H1 (cell line): ENCODE data around the gene DDR2. TPM values are rescaled to one million over a fixed set of nuclear protein-coding genes. Genes with fewer than 3 reads are reported as not detected.

Experiments
- BCL11A ChIP-seq, 2 experiments: IDR thresholded peaks; one replicate each; pipeline ENCODE4 v1.6.1; 2011; ENCODE audit warnings: low read depth in 2 of 2, low read length in 2 of 2, mild to moderate bottlenecking in 2 of 2
- CBX8 ChIP-seq: fragments of 300-800, 300-1000 bp; sonication (generic); IDR thresholded peaks from 2 replicates; pipeline ENCODE4 v1.7.1; 2016; ENCODE audit warnings: low read depth, low read length, borderline replicate concordance
- CEBPB ChIP-seq: IDR thresholded peaks from 2 replicates; pipeline ENCODE4 v1.6.1; 2012; ENCODE audit warnings: low read depth, low read length
- EZH2 ChIP-seq: fragments of 200-600 bp; sonication (generic); IDR thresholded peaks from 2 replicates; pipeline ENCODE4 v1.7.1; 2012; ENCODE audit warnings: low read depth, mild to moderate bottlenecking, moderate library complexity, low read length, inconsistent platforms; ENCODE audit not compliant: severe bottlenecking
- FOSL1 ChIP-seq: IDR thresholded peaks from 2 replicates; pipeline ENCODE4 v1.6.1; 2011; ENCODE audit warnings: mild to moderate bottlenecking, low read depth, low read length, moderate library complexity; ENCODE audit not compliant: insufficient read depth
- KDM1A ChIP-seq: fragments of 200-600, 300-600 bp; sonication (generic); IDR thresholded peaks from 2 replicates; pipeline ENCODE4 v1.7.1; 2016; ENCODE audit warnings: mild to moderate bottlenecking, low read length, borderline replicate concordance
- SAP30 ChIP-seq: fragments of 300-600 bp; sonication (generic); IDR thresholded peaks from 2 replicates; pipeline ENCODE4 v1.7.1; 2012; ENCODE audit warnings: low read length, moderate library complexity, mild to moderate bottlenecking, inconsistent platforms; ENCODE audit not compliant: insufficient read depth, insufficient replicate concordance
- TBP ChIP-seq: IDR thresholded peaks from 2 replicates; pipeline ENCODE4 v1.6.1; 2011; ENCODE audit warnings: low read depth, low read length, improper control_type of control experiment
- TEAD4 ChIP-seq: IDR thresholded peaks from 2 replicates; pipeline ENCODE4 v1.6.1; 2012; ENCODE audit warnings: low read depth, low read length, inconsistent platforms, mixed read lengths
- polyA plus RNA-seq, 7 experiments: library from polyadenylated mRNA; depleted of rRNA in 3 of 7; stranded (reverse) in 5 of 7; unstranded in 2 of 7; fragments of >200 nt in 5 of 7; fragments of 200-250 nt in 2 of 7; gene quantifications; 1 replicate in 5 of 7; 2 replicates in 1 of 7; 4 replicates in 1 of 7; pipeline versions ENCODE4 v1.2.1 to v1.2.3, GENCODE V29; 2011 to 2013; ENCODE audit warnings: missing spikeins in 2 of 7, mixed read lengths in 2 of 7
- total RNA-seq: library from RNA; stranded (reverse); fragmentation: NEBNext Ultra II Directional; extraction: Animal tissue kit (Norgen Biotek cat#: 25700); gene quantifications from 2 replicates; pipeline ENCODE4 v1.2.1, GENCODE V29; 2021

The DDR2 gene
- total and polyA plus RNA-seq, 2 of the 8 experiments (the other 6 are each of a cell fraction or from before 2014, with no cell fraction given) = 1.00 to 2.1 TPM

- TF ChIP-seq SAP30 (no peak), KDM1A (no peak), CEBPB (no peak), TEAD4 (no peak), TBP (no peak), BCL11A (IDR thresholded peaks at IDR 0.05; ENCODE audit: low read depth in 2 of 2, low read length in 2 of 2) (no peak), FOSL1 (no peak), CBX8 (no peak), EZH2 (no peak)
Observed at GRCh38 chr1:162717548-162718184, 85.4 kb downstream of the DDR2 start (continued).
